Endothelial cell of umbilical vein (primary cell): ENCODE measurements around the gene CHST7. TPM values are rescaled to one million over a fixed set of nuclear protein-coding genes. Genes with fewer than 3 reads are reported as not detected.

Source experiments
- BruUV-seq: library from RNA; stranded (reverse); fragments of 400-500 nt; replicated peaks from 2 replicates; lab custom pipeline; 2021; lab: Mats Ljungman, UMichigan
- CTCF ChIA-PET: fragments of 300-600, 350-600 bp; sonication (Branson Sonifier 250); formaldehyde crosslinking; loops from one replicate; lab custom pipeline; 2021; ENCODE audit warnings: antibody characterized with exemption, inconsistent platforms; lab: Charles Lee
- POLR2A ChIA-PET: fragments of 300-600, 350-600 bp; sonication (Branson Sonifier 250); formaldehyde crosslinking; loops from one replicate; lab custom pipeline; 2021; ENCODE audit warnings: antibody characterized with exemption, inconsistent platforms; lab: Charles Lee
- DNase-seq: peaks from one replicate; pipeline ENCODE4 v3.0.0-alpha.2; 2011; ENCODE audit warnings: low read depth, low spot score
- FAIRE-seq: peaks from 2 replicates; lab custom pipeline; 2011; peaks lifted over from hg19 to GRCh38; lab: Jason Lieb, UNC
- H2AFZ ChIP-seq: 2 replicates; pipeline ENCODE4 v1.6.0; 2012; ENCODE audit warnings: low read depth, low read length, control low read depth, inconsistent platforms
- H3K27ac ChIP-seq: 2 replicates; pipeline ENCODE4 v1.5.1; 2011; ENCODE audit warnings: low read depth, mild to moderate bottlenecking, control low read depth, low read length, moderate library complexity; ENCODE audit not compliant: insufficient read depth
- H3K27me3 ChIP-seq, 2 experiments: 2 replicates each; pipeline versions ENCODE4 v1.6.0 to v1.6.1; 2011; ENCODE audit warnings: low read length in 2 of 2, mixed read lengths in 1 of 2; ENCODE audit not compliant: control insufficient read depth in 2 of 2, insufficient read depth in 2 of 2
- H3K36me3 ChIP-seq, 2 experiments: 2 replicates in 1 of 2; 3 replicates in 1 of 2; pipeline ENCODE4 v1.5.1; 2011; ENCODE audit warnings: low read length in 2 of 2, mild to moderate bottlenecking in 1 of 2, moderate library complexity in 1 of 2; ENCODE audit not compliant: control insufficient read depth in 2 of 2, insufficient read depth in 2 of 2; ENCODE audit errors: extremely low read depth in 1 of 2
- H3K4me1 ChIP-seq: 3 replicates; pipeline ENCODE4 v1.5.1; 2011; ENCODE audit warnings: mild to moderate bottlenecking, low read length; ENCODE audit not compliant: control insufficient read depth, insufficient read depth; ENCODE audit errors: extremely low read depth
- H3K4me2 ChIP-seq: 2 replicates; pipeline ENCODE4 v1.6.1; 2011; ENCODE audit warnings: low read length, control low read depth, mixed read lengths; ENCODE audit not compliant: insufficient read depth
- H3K4me3 ChIP-seq, 3 experiments: fragments of 200-600 bp in 1 of 3; sonication (generic), shearing (Covaris generic) in 1 of 3; replicated peaks in 1 of 3; 2 replicates each; pipeline ENCODE4 v1.5.1; 2011 to 2016; ENCODE audit warnings: control low read depth in 3 of 3, low read length in 3 of 3, mild to moderate bottlenecking in 2 of 3, inconsistent platforms in 1 of 3, low read depth in 1 of 3, moderate library complexity in 1 of 3; ENCODE audit not compliant: insufficient read depth in 1 of 3
- H3K79me2 ChIP-seq: 2 replicates; pipeline ENCODE4 v1.6.0; 2012; ENCODE audit warnings: low read length, inconsistent platforms; ENCODE audit not compliant: control insufficient read depth, insufficient read depth
- H3K9ac ChIP-seq: replicated peaks from 2 replicates; pipeline ENCODE3; 2011; ENCODE audit warnings: low read length, control low read depth; ENCODE audit not compliant: insufficient read depth; ENCODE audit errors: extremely low read depth
- H3K9me1 ChIP-seq: replicated peaks from 3 replicates; pipeline ENCODE4 v1.6.0; 2011; ENCODE audit warnings: mild to moderate bottlenecking, low read length; ENCODE audit not compliant: control insufficient read depth, insufficient read depth; ENCODE audit errors: extremely low read depth
- H3K9me3 ChIP-seq: replicated peaks from 2 replicates; pipeline ENCODE4 v1.5.1; 2012; ENCODE audit warnings: low read length, inconsistent platforms; ENCODE audit not compliant: control insufficient read depth, insufficient read depth
- H4K20me1 ChIP-seq: replicated peaks from 2 replicates; pipeline ENCODE3; 2011; ENCODE audit warnings: mild to moderate bottlenecking, low read length; ENCODE audit not compliant: control insufficient read depth, insufficient read depth; ENCODE audit errors: extremely low read depth
- EZH2 ChIP-seq: IDR thresholded peaks from 2 replicates; pipeline ENCODE4 v1.6.1; 2012; ENCODE audit warnings: borderline replicate concordance, low read depth, mild to moderate bottlenecking, moderate library complexity, low read length, inconsistent platforms; ENCODE audit not compliant: severe bottlenecking
- FOS ChIP-seq: IDR thresholded peaks from 2 replicates; pipeline ENCODE4 v1.6.1; 2011; ENCODE audit warnings: mild to moderate bottlenecking, low read length, moderate library complexity, borderline replicate concordance; ENCODE audit not compliant: insufficient read depth
- GATA2 ChIP-seq: IDR thresholded peaks from 2 replicates; pipeline ENCODE4 v1.7.0; 2011; ENCODE audit warnings: low read depth, mild to moderate bottlenecking, moderate library complexity, mixed read lengths, low read length; ENCODE audit not compliant: insufficient read length, insufficient read depth
- JUN ChIP-seq: IDR thresholded peaks from 2 replicates; pipeline ENCODE4 v1.6.1; 2011; ENCODE audit warnings: borderline replicate concordance, low read depth; ENCODE audit not compliant: insufficient read length, insufficient read depth
- MYC ChIP-seq: IDR thresholded peaks from one replicate; pipeline ENCODE4 v1.6.1; 2011; ENCODE audit warnings: mild to moderate bottlenecking, low read depth, low read length
- POLR2A ChIP-seq: IDR thresholded peaks from 2 replicates; pipeline ENCODE4 v1.6.1; 2012; ENCODE audit warnings: low read depth, mild to moderate bottlenecking, control low read depth, low read length
- POLR2AphosphoS5 ChIP-seq: IDR thresholded peaks from 2 replicates; pipeline ENCODE4 v1.6.1; 2012; ENCODE audit warnings: low read depth, mild to moderate bottlenecking, control low read depth, low read length, moderate library complexity; ENCODE audit not compliant: insufficient read depth
- dilution Hi-C: fragments of 300-500 bp; cut with MboI; formaldehyde crosslinking; loops from one replicate; pipeline ENCODE4 v1.15.0; 2019; ENCODE audit warnings: low sequenced_read_pairs; ENCODE audit not compliant: extremely low pct_ligation_motif_present
- intact Hi-C: fragments of 100-400 bp; cut with micrococcal nuclease; formaldehyde crosslinking; loops from one replicate; pipeline ENCODE4 v1.10.0; 2022
- polyA plus RNA-seq, 4 experiments: library from polyadenylated mRNA; depleted of rRNA in 3 of 4; stranded (reverse) in 3 of 4; unstranded in 1 of 4; fragments of >200 nt; gene quantifications; 2 replicates each; pipeline versions ENCODE4 v1.2.1 to v1.2.3, GENCODE V29; 2011 to 2012; ENCODE audit warnings: missing spikeins in 1 of 4
- total RNA-seq: library from RNA; stranded (reverse); gene quantifications from 2 replicates; pipeline ENCODE4 v1.2.3, GENCODE V29; 2021
- TF ChIP-seq, protein P1 (sequence below), 2 donors: IDR thresholded peaks; 1 replicate in 1 of 2; 2 replicates in 1 of 2; pipeline ENCODE4 v1.5.1; 2011; ENCODE audit warnings: low read length in 2 of 2, mild to moderate bottlenecking in 2 of 2, moderate library complexity in 2 of 2, control low read depth in 1 of 2, inconsistent platforms in 1 of 2, low read depth in 1 of 2; ENCODE audit not compliant: insufficient read depth in 1 of 2; ENCODE audit errors: extremely low read depth in 1 of 2
- TF ChIP-seq, protein P2 (sequence below): IDR thresholded peaks from 2 replicates; pipeline ENCODE4 v1.6.1; 2011; ENCODE audit not compliant: insufficient read depth, insufficient read length

CHST7 gene
- total and polyA plus RNA-seq, 2 donors (not counting 3 experiments of a cell fraction or from before 2014, with no cell fraction given): 4.5 to 11.2 TPM

- Histone ChIP-seq H3K4me3 (no peak overlapping the region), H3K79me2 (peaks cover 16% of the 10 kb centered on the region), H3K9ac (no peak overlapping the region), H2AFZ (no peak overlapping the region), H3K27me3 (no peaks in the 10 kb centered on the region), H3K4me2 (no peak overlapping the region), H3K36me3 (no peaks in the 10 kb centered on the region), H3K9me1 (no peaks in the 10 kb centered on the region), H3K27ac (no peak overlapping the region), H4K20me1 (no peaks in the 10 kb centered on the region), H3K4me1 (peaks cover 9% of the 10 kb centered on the region), H3K9me3 (no peaks in the 10 kb centered on the region)
- FAIRE-seq (no peak), DNase-seq (no peak)
- CTCF ChIA-PET: no interaction called here
- intact Hi-C loops (loop anchor here (10.0 kb wide), 2 partner anchors 203 to 543 kb away; partner anchors contain the start of gene SLC9A7), dilution Hi-C loops (no loop called here)
- POLR2A ChIA-PET: no interaction called here
- no peak for TF ChIP-seq FOS
- TF ChIP-seq GATA2: no peak
- no peak for TF ChIP-seq MYC
- TF ChIP-seq EZH2: no peak
- TF ChIP-seq JUN: no peak
- TF ChIP-seq, protein P1, sequence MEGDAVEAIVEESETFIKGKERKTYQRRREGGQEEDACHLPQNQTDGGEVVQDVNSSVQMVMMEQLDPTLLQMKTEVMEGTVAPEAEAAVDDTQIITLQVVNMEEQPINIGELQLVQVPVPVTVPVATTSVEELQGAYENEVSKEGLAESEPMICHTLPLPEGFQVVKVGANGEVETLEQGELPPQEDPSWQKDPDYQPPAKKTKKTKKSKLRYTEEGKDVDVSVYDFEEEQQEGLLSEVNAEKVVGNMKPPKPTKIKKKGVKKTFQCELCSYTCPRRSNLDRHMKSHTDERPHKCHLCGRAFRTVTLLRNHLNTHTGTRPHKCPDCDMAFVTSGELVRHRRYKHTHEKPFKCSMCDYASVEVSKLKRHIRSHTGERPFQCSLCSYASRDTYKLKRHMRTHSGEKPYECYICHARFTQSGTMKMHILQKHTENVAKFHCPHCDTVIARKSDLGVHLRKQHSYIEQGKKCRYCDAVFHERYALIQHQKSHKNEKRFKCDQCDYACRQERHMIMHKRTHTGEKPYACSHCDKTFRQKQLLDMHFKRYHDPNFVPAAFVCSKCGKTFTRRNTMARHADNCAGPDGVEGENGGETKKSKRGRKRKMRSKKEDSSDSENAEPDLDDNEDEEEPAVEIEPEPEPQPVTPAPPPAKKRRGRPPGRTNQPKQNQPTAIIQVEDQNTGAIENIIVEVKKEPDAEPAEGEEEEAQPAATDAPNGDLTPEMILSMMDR (IDR thresholded peaks at IDR 0.05; ENCODE audit: extremely low read depth in 1 of 2, insufficient read depth in 1 of 2, low read depth in 1 of 2, low read length in 2 of 2): no peak
- TF ChIP-seq POLR2AphosphoS5: no peak
- TF ChIP-seq POLR2A: no peak
- TF ChIP-seq, protein P2, sequence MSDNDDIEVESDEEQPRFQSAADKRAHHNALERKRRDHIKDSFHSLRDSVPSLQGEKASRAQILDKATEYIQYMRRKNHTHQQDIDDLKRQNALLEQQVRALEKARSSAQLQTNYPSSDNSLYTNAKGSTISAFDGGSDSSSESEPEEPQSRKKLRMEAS: no peak
- BruUV-seq: no TSS peak
Measured at GRCh38 chrX:46551494-46552128, 22.0 kb upstream of the CHST7 start.
